HFFc6 (cell line): ENCODE data around the gene ANO8. TPM values are rescaled to one million over a fixed set of nuclear protein-coding genes. Genes with fewer than 3 reads are reported as not detected.

ENCODE experiments used
- DNase-seq: peaks from one replicate; pipeline ENCODE4 v3.0.0-alpha.2; 2018
- H3K27ac Mint-ChIP-seq: 2 replicates; pipeline ENCODE4 v1.8.0; 2020; ENCODE audit warnings: mild to moderate bottlenecking, mixed read lengths
- H3K27me3 Mint-ChIP-seq: 2 replicates; pipeline ENCODE4 v1.8.0; 2021; ENCODE audit warnings: mild to moderate bottlenecking, moderate library complexity, mixed read lengths; ENCODE audit not compliant: insufficient read depth
- H3K36me3 Mint-ChIP-seq: 2 replicates; pipeline ENCODE4 v1.8.0; 2021; ENCODE audit warnings: low read depth, mixed read lengths
- H3K4me1 Mint-ChIP-seq: 2 replicates; pipeline ENCODE4 v1.8.0; 2020; ENCODE audit warnings: low read depth, mixed read lengths
- H3K4me3 Mint-ChIP-seq: 2 replicates; pipeline ENCODE4 v1.8.0; 2020; ENCODE audit warnings: mild to moderate bottlenecking, moderate library complexity, mixed read lengths
- H3K9me3 Mint-ChIP-seq: 2 replicates; pipeline ENCODE4 v1.8.0; 2020; ENCODE audit warnings: mild to moderate bottlenecking, mixed read lengths
- CTCF ChIP-seq: fragments of 200-600 bp; sonication (generic); IDR thresholded peaks from 2 replicates; pipeline ENCODE4 v1.5.0; 2021; ENCODE audit warnings: antibody characterized with exemption, mild to moderate bottlenecking
- total RNA-seq, 6 experiments: library from RNA; stranded (reverse); fragmentation: NEBNext Ultra II Directional; extraction: Animal tissue kit (Norgen Biotek cat#: 25700); gene quantifications; 2 replicates in 1 of 6; 3 replicates in 5 of 6; pipeline ENCODE4 v1.2.3, GENCODE V29; 2021

The ANO8 gene
- total RNA-seq, 6 experiments from 2014 or later: 4.4 to 6.0 (median 5.0) TPM

- peaks cover 6% of the 10 kb centered on the region for H3K4me1 Mint-ChIP-seq
- no peak overlapping the region for H3K27ac Mint-ChIP-seq
- DNase-seq: no peak
- 0 out of 2 replicates have a peak, but pooled peaks cover 4% of the 10 kb centered on the region for H3K9me3 Mint-ChIP-seq
- H3K36me3 Mint-ChIP-seq: peaks cover 10% of the 10 kb centered on the region
- peaks cover 3% of the 10 kb centered on the region for H3K27me3 Mint-ChIP-seq
- no peak for TF ChIP-seq CTCF
- no peak overlapping the region for H3K4me3 Mint-ChIP-seq
These were observed 5.0 kb downstream of the ANO8 start for GRCh38 chr19:17329366-17330261.

- H3K4me1 Mint-ChIP-seq: peaks cover 2% of the 10 kb centered on the region
- H3K27ac Mint-ChIP-seq: no peak overlapping the region
- H3K9me3 Mint-ChIP-seq: 0 out of 2 replicates have a peak, but pooled peaks cover 4% of the 10 kb centered on the region
- H3K27me3 Mint-ChIP-seq: peaks cover 3% of the 10 kb centered on the region
- no peak for TF ChIP-seq CTCF
- no peak overlapping the region for H3K4me3 Mint-ChIP-seq
- peaks cover 10% of the 10 kb centered on the region for H3K36me3 Mint-ChIP-seq
- DNase-seq: no peak
These were observed 5.9 kb downstream of the ANO8 start for GRCh38 chr19:17328517-17329365.

GRCh38 chr19:17327654-17328516 is 6.8 kb downstream of the ANO8 start:
- H3K27me3 Mint-ChIP-seq: peaks cover 3% of the 10 kb centered on the region
- peaks cover 6% of the 10 kb centered on the region for H3K36me3 Mint-ChIP-seq
- no peak for DNase-seq
- peaks cover 1% of the 10 kb centered on the region for H3K4me1 Mint-ChIP-seq
- H3K9me3 Mint-ChIP-seq: 0 out of 2 replicates have a peak, but pooled peaks cover 4% of the 10 kb centered on the region
- no peak overlapping the region for H3K27ac Mint-ChIP-seq
- no peak for TF ChIP-seq CTCF
- H3K4me3 Mint-ChIP-seq: no peak overlapping the region

GRCh38 chr19:17327068-17327653 is 7.5 kb downstream of the ANO8 start:
- no peak for DNase-seq
- peaks cover 4% of the 10 kb centered on the region for H3K27me3 Mint-ChIP-seq
- H3K9me3 Mint-ChIP-seq: no peaks in the 10 kb centered on the region
- no peak overlapping the region for H3K4me3 Mint-ChIP-seq
- H3K27ac Mint-ChIP-seq: no peak overlapping the region
- peaks cover 6% of the 10 kb centered on the region; the same call in 1 of the 2 replicates for H3K36me3 Mint-ChIP-seq
- H3K4me1 Mint-ChIP-seq: peaks cover 8% of the 10 kb centered on the region
- no peak for TF ChIP-seq CTCF
